Measurements from ENCODE around the gene GFM2. TPM values are rescaled to one million over a fixed set of nuclear protein-coding genes. Genes with fewer than 3 reads are reported as not detected.
"Not testable (repeated sequence)": the region's sequence is repeated elsewhere in the genome, so short reads cannot be mapped to it uniquely, and the experiment has no call there.

GFM2 gene
- total RNA-seq: 61.0 TPM

GRCh38 chr5:74766849-74767578 lies at the start of gene GFM2, which contains the start of gene NSA2:
Gene GFM2 (minus strand): TSS chr5:74767117. CDS start chr5:74763742, 3,375 bp downstream.
Gene NSA2 (plus strand): TSS chr5:74767249. CDS start chr5:74767361, 112 bp downstream.
- DNase-seq: peak; percentile 91

- no peak for DNase-seq
These were observed 44.0 kb upstream of the GFM2 start for GRCh38 chr5:74810915-74811314.

GRCh38 chr5:74801941-74802340 lies 35.0 kb upstream of the GFM2 start:
- DNase-seq: no peak

- DNase-seq: no peak
These were observed 34.3 kb upstream of the GFM2 start for GRCh38 chr5:74801197-74801596.

GRCh38 chr5:74798977-74799911 lies 32.3 kb upstream of the GFM2 start:
- peak; percentile 48 for DNase-seq

GRCh38 chr5:74791669-74792068 lies 24.8 kb upstream of the GFM2 start:
- DNase-seq: not testable (repeated sequence)

GRCh38 chr5:74787424-74787823 lies 20.5 kb upstream of the GFM2 start:
- DNase-seq: no peak

- DNase-seq: no peak
These were observed 19.9 kb upstream of the GFM2 start for GRCh38 chr5:74786851-74787250.

GRCh38 chr5:74778609-74779008 lies 11.7 kb upstream of the GFM2 start:
- no peak for DNase-seq

GRCh38 chr5:74772359-74772758 lies 5.4 kb upstream of the GFM2 start:
- DNase-seq: no peak

GRCh38 chr5:74767579-74767913 lies 629 bp upstream of the GFM2 start:
- DNase-seq: no peak

- no peak for DNase-seq
These were observed 484 bp downstream of the GFM2 start for GRCh38 chr5:74766418-74766848.

GRCh38 chr5:74765929-74766328 lies 988 bp downstream of the GFM2 start:
- no peak for DNase-seq

- no peak for DNase-seq
These were observed 1.7 kb downstream of the GFM2 start for GRCh38 chr5:74765201-74765600.

- no peak for DNase-seq
These were observed 3.4 kb downstream of the GFM2 start for GRCh38 chr5:74763504-74763903.

- no peak for DNase-seq
These were observed 4.3 kb downstream of the GFM2 start for GRCh38 chr5:74762599-74762998.

GRCh38 chr5:74761241-74761640 lies 5.7 kb downstream of the GFM2 start:
- DNase-seq: no peak

GRCh38 chr5:74748742-74749141 lies 18.2 kb downstream of the GFM2 start:
- not testable (repeated sequence) for DNase-seq

- no peak for DNase-seq
These were observed 28.5 kb downstream of the GFM2 start for GRCh38 chr5:74738406-74738805.

GRCh38 chr5:74736759-74737158 lies 30.2 kb downstream of the GFM2 start:
- DNase-seq: no peak

- DNase-seq: no peak
These were observed 41.6 kb downstream of the GFM2 start for GRCh38 chr5:74725331-74725730.

GRCh38 chr5:74722271-74722670 lies 44.6 kb downstream of the GFM2 start:
- no peak for DNase-seq

GRCh38 chr5:74717596-74717995 lies 49.3 kb downstream of the GFM2 start:
- DNase-seq: no peak
